CD4-positive, alpha-beta T cell (primary cell): ENCODE results near the gene PTPRK. TPM values are rescaled to one million over a fixed set of nuclear protein-coding genes. Genes with fewer than 3 reads are reported as not detected.

Source experiments
- ATAC-seq: fragments of 200-7000 bp; cut with Tn5 transposase; one replicate; pipeline ENCODE4 v1.10.0; 2022; ENCODE audit warnings: mild to moderate bottlenecking; ENCODE audit not compliant: poor library complexity
- CTCF ChIA-PET: fragments of 350-600 bp; sonication (Branson Sonifier 250); formaldehyde crosslinking; loops from one replicate; lab custom pipeline; 2021; ENCODE audit warnings: antibody characterized with exemption, inconsistent platforms; lab: Charles Lee
- POLR2A ChIA-PET: fragments of 350-600 bp; sonication (Branson Sonifier 250); formaldehyde crosslinking; loops from one replicate; lab custom pipeline; 2021; ENCODE audit warnings: antibody characterized with exemption, inconsistent platforms; lab: Charles Lee
- DNase-seq, 14 experiments: peaks; one replicate each; pipeline ENCODE4 v3.0.0-alpha.2; 2013 to 2020; ENCODE audit warnings: mixed read lengths in 2 of 14
- H3K27ac ChIP-seq, 2 donors: one replicate each; pipeline versions ENCODE4 v1.5.1 to v1.7.0; 2013; ENCODE audit warnings: low read length in 2 of 2, low read depth in 1 of 2, mild to moderate bottlenecking in 1 of 2
- H3K27me3 ChIP-seq, 2 experiments: 1 replicate in 1 of 2; 2 replicates in 1 of 2; pipeline versions ENCODE4 v1.6.1 to v1.7.0; 2013; ENCODE audit warnings: low read length in 2 of 2, control low read depth in 1 of 2, mild to moderate bottlenecking in 1 of 2, moderate library complexity in 1 of 2; ENCODE audit not compliant: insufficient read depth in 2 of 2, control insufficient read depth in 1 of 2
- H3K36me3 ChIP-seq: one replicate; pipeline ENCODE4 v1.6.1; 2013; ENCODE audit warnings: low read length, control low read depth; ENCODE audit not compliant: insufficient read depth
- H3K4me1 ChIP-seq: one replicate; pipeline ENCODE4 v1.6.1; 2013; ENCODE audit warnings: low read length, control low read depth; ENCODE audit not compliant: insufficient read depth
- H3K4me3 ChIP-seq: one replicate; pipeline ENCODE4 v1.5.1; 2013; ENCODE audit warnings: mild to moderate bottlenecking, low read length, moderate library complexity
- H3K9me3 ChIP-seq, 2 experiments: 1 replicate in 1 of 2; 2 replicates in 1 of 2; pipeline versions ENCODE4 v1.6.1 to v1.7.0; 2013; ENCODE audit warnings: low read length in 2 of 2, mild to moderate bottlenecking in 2 of 2, control low read depth in 1 of 2, moderate library complexity in 1 of 2; ENCODE audit not compliant: control insufficient read depth in 1 of 2, insufficient read depth in 1 of 2
- H3K27ac Mint-ChIP-seq: one replicate; pipeline ENCODE4 v1.8.0; 2020; ENCODE audit warnings: mixed read lengths
- H3K27me3 Mint-ChIP-seq: one replicate; pipeline ENCODE4 v1.8.0; 2021; ENCODE audit warnings: mixed read lengths
- H3K36me3 Mint-ChIP-seq: one replicate; pipeline ENCODE4 v1.8.0; 2021; ENCODE audit warnings: low read depth, mixed read lengths
- H3K4me1 Mint-ChIP-seq: one replicate; pipeline ENCODE4 v1.8.0; 2021; ENCODE audit warnings: low read depth, mixed read lengths
- H3K4me3 Mint-ChIP-seq: one replicate; pipeline ENCODE4 v1.8.0; 2020; ENCODE audit warnings: mild to moderate bottlenecking, mixed read lengths
- H3K9me3 Mint-ChIP-seq: one replicate; pipeline ENCODE4 v1.8.0; 2020; ENCODE audit warnings: mixed read lengths
- CTCF ChIP-seq: fragments of 200-600 bp; IDR thresholded peaks from one replicate; pipeline ENCODE4 v1.8.0; 2022; ENCODE audit warnings: antibody characterized with exemption, mild to moderate bottlenecking
- intact Hi-C, 2 experiments: fragments of 100-400 bp; cut with DNase I in 1 of 2; cut with micrococcal nuclease in 1 of 2; formaldehyde crosslinking; loops; one replicate each; pipeline versions ENCODE4 v1.15.1 to v1.9.0; 2023 to 2025; cut with DNase I, micrococcal nuclease
- total RNA-seq, 174 experiments: library from RNA in 2 of 174; stranded (reverse) in 2 of 174; gene quantifications; one replicate each; pipeline ENCODE4 v1.2.3 and lab custom pipeline; 2021 to 2026

The PTPRK gene
- total RNA-seq, 2 experiments from 2014 or later = 8.4 to 10.3 TPM

GRCh38 chr6:128528241-128528640 is 7.8 kb upstream of the PTPRK start:
- Histone ChIP-seq H3K4me3 (no peak overlapping the region), H3K36me3 (no peaks in the 10 kb centered on the region), H3K27ac (no peak overlapping the region), H3K27me3 (peaks cover 0 to 6% of the 10 kb centered on the region in 2 experiments), H3K4me1 (no peaks in the 10 kb centered on the region), H3K9me3 (no peaks in the 10 kb centered on the region)
- TF ChIP-seq CTCF = no peak
- CTCF ChIA-PET = no interaction called here
- Mint-ChIP-seq H3K4me3 (no peak overlapping the region), H3K27ac (no peak overlapping the region), H3K27me3 (peaks cover 41% of the 10 kb centered on the region), H3K4me1 (no peaks in the 10 kb centered on the region), H3K9me3 (no peaks in the 10 kb centered on the region), H3K36me3 (no peaks in the 10 kb centered on the region)
- POLR2A ChIA-PET = no interaction called here
- ATAC-seq (no peak), DNase-seq (no peak)
- intact Hi-C loops = loop anchor here in 1 of 2 experiments (10.0 kb wide), 2 partner anchors 1013 to 1263 kb away; partner anchors contain the start of genes MTCL3 and RNF146

- H3K4me1 ChIP-seq = no peaks in the 10 kb centered on the region
- ChIA-PET POLR2A (no interaction called here), CTCF (no interaction called here)
- ATAC-seq = no peak
- no peak overlapping the region for H3K27ac Mint-ChIP-seq
- H3K9me3 Mint-ChIP-seq = no peaks in the 10 kb centered on the region
- H3K36me3 ChIP-seq = no peaks in the 10 kb centered on the region
- TF ChIP-seq CTCF = no peak
- no peak overlapping the region for H3K4me3 ChIP-seq
- H3K9me3 ChIP-seq = no peaks in the 10 kb centered on the region
- no peak overlapping the region for H3K27ac ChIP-seq
- intact Hi-C loops = loop anchor here in 1 of 2 experiments (10.0 kb wide), 2 partner anchors 1013 to 1263 kb away; partner anchors contain the start of genes MTCL3 and RNF146
- peaks cover 0 to 10% of the 10 kb centered on the region in 2 experiments for H3K27me3 ChIP-seq
- H3K36me3 Mint-ChIP-seq = no peaks in the 10 kb centered on the region
- no peaks in the 10 kb centered on the region for H3K4me1 Mint-ChIP-seq
- peaks cover 41% of the 10 kb centered on the region for H3K27me3 Mint-ChIP-seq
- no peak for DNase-seq
- H3K4me3 Mint-ChIP-seq = no peak overlapping the region
Observed at GRCh38 chr6:128527375-128527774, 7.0 kb upstream of the PTPRK start.

- CTCF ChIA-PET = no interaction called here
- TF ChIP-seq CTCF = no peak
- Histone ChIP-seq H3K4me3 (no peak overlapping the region), H3K9me3 (no peaks in the 10 kb centered on the region), H3K27ac (no peak overlapping the region), H3K27me3 (peaks cover under 1 to 18% of the 10 kb centered on the region in 2 experiments), H3K36me3 (no peaks in the 10 kb centered on the region), H3K4me1 (no peaks in the 10 kb centered on the region)
- intact Hi-C loops = loop anchor here in 1 of 2 experiments (10.0 kb wide), 2 partner anchors 1012 to 1262 kb away; partner anchors contain the start of genes MTCL3 and RNF146
- ATAC-seq (no peak), DNase-seq (no peak)
- Mint-ChIP-seq H3K4me1 (peaks cover under 1% of the 10 kb centered on the region), H3K4me3 (no peak overlapping the region), H3K27ac (no peak overlapping the region), H3K9me3 (no peaks in the 10 kb centered on the region), H3K27me3 (peaks cover 41% of the 10 kb centered on the region), H3K36me3 (peaks cover under 1% of the 10 kb centered on the region)
- POLR2A ChIA-PET = interaction anchor here (0.6 kb wide), 1 partner anchor 55 kb away, joined by 3 read pairs; no protein-coding TSS in a partner anchor
Observed at GRCh38 chr6:128526152-128526914, 5.9 kb upstream of the PTPRK start.
